ENCODE measurements around the gene BACH2. TPM values are rescaled to one million over a fixed set of nuclear protein-coding genes. Genes with fewer than 3 reads are reported as not detected.
"Not testable (repeated sequence)": the region's sequence is repeated elsewhere in the genome, so short reads cannot be mapped to it uniquely, and the experiment has no call there.

The BACH2 gene
- total RNA-seq, 1 donor from 2014 or later, result 2.6 TPM

DNA sequence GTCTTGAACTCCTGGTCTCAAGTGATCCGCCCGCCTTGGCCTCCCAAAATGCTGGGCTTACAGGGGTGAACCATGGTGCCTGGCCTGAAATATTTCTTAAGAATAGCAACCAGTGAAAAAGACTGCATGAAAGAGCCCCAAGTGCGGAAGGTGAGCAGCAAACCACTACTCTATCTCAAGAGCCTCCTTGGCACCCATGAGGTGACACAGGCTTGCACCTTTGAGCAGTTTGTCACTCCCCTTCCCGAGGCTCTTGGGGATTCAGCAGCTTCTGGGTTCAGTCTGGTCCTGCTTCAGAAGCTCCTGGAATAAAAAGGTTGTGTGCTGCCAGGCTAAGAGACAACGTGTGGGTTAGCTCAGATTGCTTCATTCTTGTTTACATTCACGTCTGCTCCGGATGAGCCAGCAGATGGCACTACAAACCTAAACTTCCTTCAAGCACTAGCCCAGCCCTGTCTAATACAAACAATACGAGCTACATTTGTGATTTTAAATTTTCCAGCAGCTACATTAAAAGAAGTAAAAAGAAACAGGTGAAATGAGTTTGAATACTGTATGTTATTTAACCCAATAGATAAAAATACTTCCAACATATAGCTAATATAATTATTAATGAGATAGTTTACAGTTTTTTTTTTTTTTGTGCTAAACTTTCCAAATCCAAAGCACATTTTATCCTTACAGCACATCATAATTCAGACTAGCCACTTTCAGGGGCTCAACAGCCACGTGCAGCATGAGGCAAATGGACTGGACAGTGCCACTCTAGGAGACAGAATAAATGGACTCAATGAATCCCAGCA, 356.2 kb downstream of the BACH2 start:
- DNase-seq (ENCODE audit: low spot score), result peak; percentile 81

- no peak for DNase-seq (ENCODE audit: low spot score)
These were observed 357.5 kb downstream of the BACH2 start for GRCh38 chr6:89939144-89939543.

- no peak for DNase-seq (ENCODE audit: low spot score)
These were observed 358.6 kb downstream of the BACH2 start for GRCh38 chr6:89938014-89938413.

- no peak for DNase-seq (ENCODE audit: low spot score)
These were observed 360.5 kb downstream of the BACH2 start for GRCh38 chr6:89936177-89936576.

- no peak for DNase-seq (ENCODE audit: low spot score)
These were observed 361.8 kb downstream of the BACH2 start for GRCh38 chr6:89934685-89935366.

- no peak for DNase-seq (ENCODE audit: low spot score)
These were observed 364.3 kb downstream of the BACH2 start for GRCh38 chr6:89932245-89932802.

DNA sequence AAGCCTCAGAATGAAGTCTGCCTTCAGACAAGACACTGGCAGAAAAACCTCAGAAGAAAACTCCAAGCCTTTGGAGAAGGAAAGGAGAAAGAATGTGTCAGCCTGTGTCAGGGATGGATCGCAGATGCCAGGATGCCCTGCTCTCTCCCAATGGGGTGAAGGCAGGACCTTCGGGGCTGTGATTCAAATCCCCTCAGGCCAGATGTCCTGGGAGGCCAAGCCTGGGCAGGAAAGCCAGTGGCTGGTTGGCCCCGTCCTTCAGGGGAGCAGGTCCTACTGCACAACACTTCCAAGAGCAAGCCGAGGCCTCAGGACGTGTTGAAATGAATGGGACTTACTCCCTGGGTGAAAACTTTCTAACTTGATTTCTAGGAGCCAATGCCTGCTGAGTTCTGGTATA, 365.9 kb downstream of the BACH2 start:
- no peak for DNase-seq (ENCODE audit: low spot score)

DNA sequence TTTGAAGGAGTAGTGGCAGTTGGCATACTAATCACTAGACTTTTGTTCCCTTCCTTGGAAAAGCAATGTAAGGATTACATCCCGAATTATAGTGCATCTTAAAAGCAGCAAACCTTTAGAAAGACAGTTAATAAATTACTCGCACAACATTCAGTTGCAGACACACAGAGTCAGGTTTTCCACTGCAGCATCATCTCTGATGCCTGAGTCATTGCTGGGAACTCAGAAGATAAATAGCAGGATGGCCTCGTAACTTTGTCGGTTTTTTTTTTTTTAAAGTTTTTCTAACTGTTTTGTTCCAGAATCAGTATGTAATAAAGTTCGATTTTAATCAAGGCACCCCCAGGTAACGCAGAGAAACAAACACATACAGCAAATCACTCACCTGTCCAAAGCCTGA, 368.0 kb downstream of the BACH2 start:
- no peak for DNase-seq (ENCODE audit: low spot score)

GRCh38 chr6:89927791-89928550, 368.7 kb downstream of the BACH2 start:
- no peak for DNase-seq (ENCODE audit: low spot score)

GRCh38 chr6:89927264-89927663, 369.4 kb downstream of the BACH2 start:
- no peak for DNase-seq (ENCODE audit: low spot score)

DNA sequence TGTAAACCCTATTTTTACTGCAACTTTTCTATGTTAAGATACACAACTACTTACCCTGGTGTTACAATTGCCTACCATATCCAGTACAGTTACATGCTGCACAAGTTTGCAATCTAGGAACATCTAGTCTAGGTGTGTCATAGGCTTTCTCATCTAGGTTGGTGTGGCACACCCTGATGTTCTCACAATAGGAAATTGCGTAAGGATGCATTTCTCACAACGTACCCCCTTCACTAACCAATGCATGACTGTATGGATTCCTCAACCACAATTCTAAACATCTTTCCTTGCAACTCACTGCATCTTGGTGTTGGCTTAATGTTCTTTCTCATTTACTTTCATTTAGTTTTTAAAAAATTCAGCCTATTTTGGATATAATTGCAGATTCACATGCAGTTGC, 370.8 kb downstream of the BACH2 start:
- DNase-seq (ENCODE audit: low spot score), result no peak

GRCh38 chr6:89924231-89924630, 372.4 kb downstream of the BACH2 start:
- no peak for DNase-seq (ENCODE audit: low spot score)

DNA sequence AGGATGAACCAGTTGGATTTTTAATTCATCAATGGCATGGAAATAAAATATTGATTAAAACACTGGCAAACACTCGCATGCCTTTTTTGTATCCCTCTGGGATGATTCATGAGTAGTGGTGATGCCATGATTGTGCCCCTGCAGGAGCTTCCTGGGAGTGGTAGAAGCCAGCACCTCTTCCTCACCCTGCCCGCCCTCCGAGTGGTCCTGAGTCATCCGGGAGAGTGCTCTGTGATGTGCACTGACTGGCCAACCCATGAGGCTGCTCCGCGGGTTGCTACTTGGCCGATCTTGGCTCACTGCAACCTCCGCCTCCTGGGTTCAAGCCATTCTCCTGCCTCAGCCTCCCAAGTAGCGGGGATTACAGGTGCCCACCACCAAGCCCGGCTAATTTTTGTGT, 375.0 kb downstream of the BACH2 start:
- DNase-seq (ENCODE audit: low spot score), result no peak

- DNase-seq (ENCODE audit: low spot score), result no peak
These were observed 375.4 kb downstream of the BACH2 start for GRCh38 chr6:89921197-89921596.

- no peak for DNase-seq (ENCODE audit: low spot score)
These were observed 378.8 kb downstream of the BACH2 start for GRCh38 chr6:89917801-89918366.

DNA sequence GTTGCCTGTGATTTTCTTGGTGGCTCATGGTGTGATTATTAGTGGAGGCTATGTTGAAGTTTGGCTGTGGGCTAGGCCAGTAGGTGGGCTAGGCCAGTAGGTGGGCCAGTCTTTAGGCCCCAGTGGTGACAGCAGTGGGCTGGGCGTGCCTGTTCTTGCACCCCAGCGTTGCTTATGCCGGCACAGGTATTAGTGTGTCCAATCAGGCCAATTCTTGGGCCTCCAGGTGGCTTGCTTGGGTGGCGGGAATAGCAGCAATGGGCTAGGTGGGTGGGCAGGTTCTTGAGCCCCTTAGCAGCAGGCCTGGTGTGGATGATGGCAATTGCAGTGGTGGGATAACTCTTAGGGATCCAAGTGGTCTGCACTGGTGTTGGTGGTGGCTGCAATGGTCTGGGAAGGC, 379.4 kb downstream of the BACH2 start:
- DNase-seq (ENCODE audit: low spot score), result no peak

DNA sequence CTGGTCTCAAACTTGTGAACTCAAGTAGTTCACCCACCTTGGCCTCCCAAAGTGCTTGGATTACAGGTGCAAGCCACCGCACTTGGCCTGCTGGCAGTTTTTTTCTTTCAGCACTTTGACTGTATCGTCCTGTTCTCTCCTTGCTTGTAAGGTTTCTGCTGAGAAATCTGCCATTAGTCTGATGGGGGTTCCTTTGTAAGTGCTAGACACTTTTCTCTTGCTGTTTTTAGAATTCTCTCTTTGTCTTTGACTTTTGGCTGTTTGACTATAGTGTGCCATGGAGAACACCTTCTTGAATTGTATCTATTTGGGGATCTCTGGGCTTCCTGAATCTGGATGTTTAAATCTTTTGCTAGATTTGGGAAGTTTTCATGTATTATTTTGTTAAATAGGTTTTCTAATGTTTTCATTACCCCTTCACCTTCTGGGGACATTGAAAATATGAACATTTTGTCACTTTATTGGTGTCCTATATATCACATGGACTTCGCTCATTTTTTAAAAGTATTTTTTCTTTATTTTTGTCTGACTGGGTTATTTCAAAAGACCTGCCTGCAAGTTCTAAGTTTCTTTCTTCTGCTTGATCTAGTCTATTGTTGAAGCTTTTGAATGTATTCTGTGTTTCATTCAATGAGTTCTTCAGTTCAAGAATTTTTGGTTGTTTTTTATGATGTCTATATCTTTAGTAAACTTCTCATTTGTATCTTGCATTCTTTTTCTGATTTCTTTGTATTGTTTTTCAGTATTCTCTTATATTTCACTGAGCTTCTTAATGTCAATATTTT, 380.3 kb downstream of the BACH2 start:
- DNase-seq (ENCODE audit: low spot score), result no peak

GRCh38 chr6:89910902-89911240, 385.8 kb downstream of the BACH2 start:
- no peak for DNase-seq (ENCODE audit: low spot score)

DNA sequence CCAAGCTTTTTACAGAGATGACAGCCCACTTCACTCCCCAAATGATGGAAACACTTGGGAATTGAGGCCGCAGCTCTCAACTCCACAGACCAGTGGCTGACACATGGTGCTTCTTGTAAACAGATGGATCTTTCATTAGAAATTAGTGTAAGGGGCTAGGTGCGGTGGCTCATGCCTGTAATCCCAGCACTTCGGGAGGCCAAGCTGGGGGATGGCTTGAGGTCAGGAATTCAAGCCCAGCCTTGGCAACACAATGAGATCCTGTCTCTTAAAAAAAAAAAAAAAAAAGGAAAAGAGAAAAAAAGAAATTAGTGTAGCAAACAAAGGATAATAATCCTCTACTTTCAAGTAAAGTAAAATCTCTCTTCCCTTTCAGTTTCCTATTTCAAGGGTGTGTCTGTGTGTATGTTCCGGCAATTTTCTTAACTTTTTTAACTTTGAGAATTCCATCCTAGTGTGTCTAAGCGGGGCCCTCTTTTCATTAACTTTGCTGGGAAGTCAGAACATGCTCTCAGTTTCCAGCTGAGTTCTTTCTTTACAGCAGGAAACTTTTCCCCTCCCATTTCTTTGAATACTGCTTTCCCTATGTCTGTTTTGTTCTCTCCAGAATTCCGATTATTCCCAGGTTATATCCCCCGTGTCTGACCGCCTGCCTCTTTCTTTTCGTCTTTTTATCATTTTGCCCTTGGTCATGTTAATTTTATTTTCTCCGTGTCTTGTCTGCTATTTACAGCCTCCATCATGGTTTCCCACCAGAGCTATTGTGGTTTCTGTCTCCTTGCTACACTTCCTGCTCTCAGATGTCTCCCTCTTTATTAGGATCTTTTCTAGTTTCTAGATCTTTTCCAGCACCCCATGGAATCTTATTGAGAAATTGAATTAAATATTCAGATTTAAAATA, 386.4 kb downstream of the BACH2 start:
- DNase-seq (ENCODE audit: low spot score), result not testable (repeated sequence)

DNA sequence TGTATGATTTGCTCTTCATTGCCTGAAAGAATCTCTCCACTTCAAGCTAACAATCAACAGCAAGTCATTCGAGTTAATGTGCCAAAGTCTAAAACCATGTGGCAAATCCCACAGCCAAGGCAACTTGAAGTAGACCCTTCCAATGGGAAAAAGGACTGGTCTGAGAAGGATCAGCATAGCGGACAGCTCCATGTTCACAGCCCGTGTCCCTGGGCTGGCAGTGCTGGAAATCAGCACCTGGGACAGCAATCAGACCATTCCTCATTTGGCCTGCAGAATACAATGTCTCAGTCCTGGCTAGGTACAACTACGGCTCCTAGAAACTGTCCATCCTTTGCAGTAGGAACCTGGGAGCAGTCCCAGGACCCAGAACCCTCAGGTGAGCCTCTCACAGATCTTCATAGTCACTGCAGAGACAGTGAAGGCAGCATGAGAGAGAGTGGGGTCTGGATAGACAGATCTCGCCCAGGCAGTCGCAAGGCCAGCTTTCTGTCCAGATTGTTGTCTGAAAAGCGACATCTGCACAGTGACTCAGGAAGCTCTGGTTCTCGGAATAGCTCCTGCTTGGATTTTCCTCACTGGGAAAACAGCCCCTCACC, 401.3 kb downstream of the BACH2 start:
- DNase-seq (ENCODE audit: low spot score), result peak; percentile 15
